Right lobe of liver (tissue), 4 donors: ENCODE data around the gene PCNX1.

Experiments
- POLR2A ChIP-seq: fragments of 450-650 bp; IDR thresholded peaks from one replicate; pipeline ENCODE4 v1.6.1; 2017; ENCODE audit warnings: antibody characterized with exemption, mild to moderate bottlenecking
- TF ChIP-seq, protein P1 (sequence below), 4 donors: fragments of 200-600 bp in 3 of 4; fragments of 450-650 bp in 1 of 4; IDR thresholded peaks; one replicate each; pipeline versions ENCODE4 v1.5.1 to v1.8.0; 2016 to 2022; ENCODE audit warnings: antibody characterized with exemption in 4 of 4, mild to moderate bottlenecking in 2 of 4
- donor health status: DM: no; HTN: no; CAD: no.
- donor health status: DM: no; HTN: no; CAD: no.
- donor health status: DM: no; HTN: yes; CAD: no.

DNA sequence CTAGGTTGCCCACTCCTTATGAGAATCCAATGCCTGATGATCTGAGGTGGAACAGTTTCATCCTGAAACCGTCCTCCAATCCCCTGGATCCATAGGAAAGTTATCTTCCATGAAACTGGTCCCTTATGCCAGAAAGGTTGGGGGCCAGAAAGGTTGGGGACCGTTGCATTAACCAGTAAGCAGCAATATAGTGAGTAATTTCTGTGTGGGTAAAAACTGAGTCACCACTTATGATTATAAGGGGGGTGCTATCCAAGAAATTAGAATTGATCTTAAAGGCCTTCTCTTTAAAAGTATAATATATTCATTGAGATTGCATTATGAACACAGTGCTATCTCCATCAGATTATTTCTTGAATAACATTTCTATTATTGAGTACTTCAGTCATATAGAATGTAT lies 97.2 kb downstream of the PCNX1 start:
- no peak for TF ChIP-seq POLR2A
- TF ChIP-seq, protein P1, sequence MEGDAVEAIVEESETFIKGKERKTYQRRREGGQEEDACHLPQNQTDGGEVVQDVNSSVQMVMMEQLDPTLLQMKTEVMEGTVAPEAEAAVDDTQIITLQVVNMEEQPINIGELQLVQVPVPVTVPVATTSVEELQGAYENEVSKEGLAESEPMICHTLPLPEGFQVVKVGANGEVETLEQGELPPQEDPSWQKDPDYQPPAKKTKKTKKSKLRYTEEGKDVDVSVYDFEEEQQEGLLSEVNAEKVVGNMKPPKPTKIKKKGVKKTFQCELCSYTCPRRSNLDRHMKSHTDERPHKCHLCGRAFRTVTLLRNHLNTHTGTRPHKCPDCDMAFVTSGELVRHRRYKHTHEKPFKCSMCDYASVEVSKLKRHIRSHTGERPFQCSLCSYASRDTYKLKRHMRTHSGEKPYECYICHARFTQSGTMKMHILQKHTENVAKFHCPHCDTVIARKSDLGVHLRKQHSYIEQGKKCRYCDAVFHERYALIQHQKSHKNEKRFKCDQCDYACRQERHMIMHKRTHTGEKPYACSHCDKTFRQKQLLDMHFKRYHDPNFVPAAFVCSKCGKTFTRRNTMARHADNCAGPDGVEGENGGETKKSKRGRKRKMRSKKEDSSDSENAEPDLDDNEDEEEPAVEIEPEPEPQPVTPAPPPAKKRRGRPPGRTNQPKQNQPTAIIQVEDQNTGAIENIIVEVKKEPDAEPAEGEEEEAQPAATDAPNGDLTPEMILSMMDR (IDR thresholded peaks at IDR 0.05): no peak
